Measurements from ENCODE around the gene CDC45.

The CDC45 gene

GRCh38 chr22:19429950-19430889 is 49.5 kb upstream of the CDC45 start (continued):
- no peak for TF ChIP-seq ZNF514 (tag by site-specific recombination; IDR thresholded peaks at IDR 0.05)
- TF ChIP-seq OSR2 (tag by site-specific recombination; IDR thresholded peaks at IDR 0.05) = no peak
- TF ChIP-seq PRDM10 (tag by site-specific recombination; IDR thresholded peaks at IDR 0.05) = no peak
- no peak for TF ChIP-seq SP7 (tag by site-specific recombination; IDR thresholded peaks at IDR 0.05)
- TF ChIP-seq ZBTB10 (tag by site-specific recombination; IDR thresholded peaks at IDR 0.05) = no peak
- TF ChIP-seq ZNF768 (tag by site-specific recombination; IDR thresholded peaks at IDR 0.05) = no peak
- TF ChIP-seq ZNF394 (tag by site-specific recombination; IDR thresholded peaks at IDR 0.05; ENCODE audit: borderline replicate concordance) = no peak
- no peak; the same call in 1 of the 2 replicates for TF ChIP-seq ZBTB11 (tag by site-specific recombination; conservative IDR thresholded peaks at IDR 0.05; ENCODE audit: low read depth)
- peak; percentile 96 for TF ChIP-seq ZNF660 (tag by site-specific recombination; IDR thresholded peaks at IDR 0.05)
- TF ChIP-seq WT1 (tag by site-specific recombination; IDR thresholded peaks at IDR 0.05) = no peak
- peak; percentile 71; the same call in 1 of the 2 replicates for TF ChIP-seq ZBTB21 (tag by site-specific recombination; IDR thresholded peaks at IDR 0.05)
- TF ChIP-seq ZNF473 (tag by site-specific recombination; IDR thresholded peaks at IDR 0.05) = no peak
- no peak for TF ChIP-seq KLF10 (tag by site-specific recombination; IDR thresholded peaks at IDR 0.05)
- no peak for TF ChIP-seq ZSCAN4 (tag by site-specific recombination; IDR thresholded peaks at IDR 0.05)
- no peak for TF ChIP-seq ZBTB8A (tag by site-specific recombination; IDR thresholded peaks at IDR 0.05)
- no peak for TF ChIP-seq ZNF362 (tag by site-specific recombination; IDR thresholded peaks at IDR 0.05)
- 0 out of 2 replicates have a peak, but pooled peaks have one; percentile 19 for TF ChIP-seq ZNF24 (tag by site-specific recombination; IDR thresholded peaks at IDR 0.05)
- TF ChIP-seq MEIS1 (CRISPR knock-in tag; IDR thresholded peaks at IDR 0.05; ENCODE audit: borderline replicate concordance) = no peak
- peak; percentile 45; the same call in 1 of the 2 replicates for TF ChIP-seq IKZF3 (tag by site-specific recombination; IDR thresholded peaks at IDR 0.05)
- TF ChIP-seq ZNF239 (tag by site-specific recombination; IDR thresholded peaks at IDR 0.05) = no peak
- no peak for TF ChIP-seq RBAK (tag by site-specific recombination; IDR thresholded peaks at IDR 0.05)
- no peak for TF ChIP-seq ZNF366 (tag by site-specific recombination; conservative IDR thresholded peaks at IDR 0.05)
- no peak for TF ChIP-seq TSHZ1 (tag by site-specific recombination; IDR thresholded peaks at IDR 0.05; ENCODE audit: borderline replicate concordance)

Measured in HEK293 (cell line).